ENCODE measurements around the gene UBAC2.

The UBAC2 gene

DNA sequence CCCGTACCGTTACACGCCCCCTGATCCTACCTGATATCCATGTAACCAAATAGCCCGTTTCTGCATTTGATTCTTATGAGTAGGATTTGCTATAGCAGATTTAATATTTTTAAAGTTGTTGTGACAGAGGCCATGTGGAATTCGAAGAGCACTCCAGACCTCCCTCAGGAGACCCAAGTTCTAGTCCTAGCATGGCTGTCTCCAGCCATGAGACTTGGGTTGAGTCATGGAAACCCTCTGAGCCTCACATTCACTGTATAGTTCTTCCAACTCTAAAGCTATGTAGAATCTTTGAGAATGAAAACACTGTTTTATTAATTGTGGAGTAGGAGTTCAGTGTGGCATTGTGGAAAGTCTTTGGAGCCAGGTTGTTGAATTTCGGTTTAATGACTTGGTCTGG is 114.5 kb downstream of the UBAC2 start:
- H3K27ac ChIP-seq: no peak overlapping the region
- TF ChIP-seq, protein P1, sequence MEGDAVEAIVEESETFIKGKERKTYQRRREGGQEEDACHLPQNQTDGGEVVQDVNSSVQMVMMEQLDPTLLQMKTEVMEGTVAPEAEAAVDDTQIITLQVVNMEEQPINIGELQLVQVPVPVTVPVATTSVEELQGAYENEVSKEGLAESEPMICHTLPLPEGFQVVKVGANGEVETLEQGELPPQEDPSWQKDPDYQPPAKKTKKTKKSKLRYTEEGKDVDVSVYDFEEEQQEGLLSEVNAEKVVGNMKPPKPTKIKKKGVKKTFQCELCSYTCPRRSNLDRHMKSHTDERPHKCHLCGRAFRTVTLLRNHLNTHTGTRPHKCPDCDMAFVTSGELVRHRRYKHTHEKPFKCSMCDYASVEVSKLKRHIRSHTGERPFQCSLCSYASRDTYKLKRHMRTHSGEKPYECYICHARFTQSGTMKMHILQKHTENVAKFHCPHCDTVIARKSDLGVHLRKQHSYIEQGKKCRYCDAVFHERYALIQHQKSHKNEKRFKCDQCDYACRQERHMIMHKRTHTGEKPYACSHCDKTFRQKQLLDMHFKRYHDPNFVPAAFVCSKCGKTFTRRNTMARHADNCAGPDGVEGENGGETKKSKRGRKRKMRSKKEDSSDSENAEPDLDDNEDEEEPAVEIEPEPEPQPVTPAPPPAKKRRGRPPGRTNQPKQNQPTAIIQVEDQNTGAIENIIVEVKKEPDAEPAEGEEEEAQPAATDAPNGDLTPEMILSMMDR (conservative IDR thresholded peaks at IDR 0.05): no peak
- no peak for TF ChIP-seq ZFX (IDR thresholded peaks at IDR 0.05)

DNA sequence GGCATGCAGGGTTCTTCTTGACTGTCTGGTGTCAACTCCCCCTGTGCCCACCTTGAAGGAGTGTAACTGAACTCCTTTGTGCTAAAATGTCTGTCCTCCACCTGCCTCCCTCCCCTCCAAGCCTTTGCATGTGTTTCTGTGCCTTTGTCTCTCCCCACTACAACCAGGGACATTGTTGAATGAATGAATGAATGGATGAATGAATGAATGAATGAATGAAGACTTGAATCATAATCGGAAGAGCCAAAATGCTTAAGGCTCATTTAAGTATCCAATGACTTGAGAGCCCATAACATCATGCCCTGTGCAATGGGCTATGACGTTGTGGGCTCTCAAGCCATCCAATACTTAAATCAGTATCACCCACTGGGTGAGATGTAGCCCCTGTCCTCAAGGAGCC is 115.6 kb downstream of the UBAC2 start:
- TF ChIP-seq ZFX (IDR thresholded peaks at IDR 0.05): no peak
- TF ChIP-seq, protein P1 (conservative IDR thresholded peaks at IDR 0.05): no peak
- H3K27ac ChIP-seq: no peak overlapping the region

- TF ChIP-seq, protein P1 (conservative IDR thresholded peaks at IDR 0.05): no peak
- TF ChIP-seq ZFX (IDR thresholded peaks at IDR 0.05): no peak
- H3K27ac ChIP-seq: no peak overlapping the region
These were observed 116.1 kb downstream of the UBAC2 start for GRCh38 chr13:99316657-99317256.

DNA sequence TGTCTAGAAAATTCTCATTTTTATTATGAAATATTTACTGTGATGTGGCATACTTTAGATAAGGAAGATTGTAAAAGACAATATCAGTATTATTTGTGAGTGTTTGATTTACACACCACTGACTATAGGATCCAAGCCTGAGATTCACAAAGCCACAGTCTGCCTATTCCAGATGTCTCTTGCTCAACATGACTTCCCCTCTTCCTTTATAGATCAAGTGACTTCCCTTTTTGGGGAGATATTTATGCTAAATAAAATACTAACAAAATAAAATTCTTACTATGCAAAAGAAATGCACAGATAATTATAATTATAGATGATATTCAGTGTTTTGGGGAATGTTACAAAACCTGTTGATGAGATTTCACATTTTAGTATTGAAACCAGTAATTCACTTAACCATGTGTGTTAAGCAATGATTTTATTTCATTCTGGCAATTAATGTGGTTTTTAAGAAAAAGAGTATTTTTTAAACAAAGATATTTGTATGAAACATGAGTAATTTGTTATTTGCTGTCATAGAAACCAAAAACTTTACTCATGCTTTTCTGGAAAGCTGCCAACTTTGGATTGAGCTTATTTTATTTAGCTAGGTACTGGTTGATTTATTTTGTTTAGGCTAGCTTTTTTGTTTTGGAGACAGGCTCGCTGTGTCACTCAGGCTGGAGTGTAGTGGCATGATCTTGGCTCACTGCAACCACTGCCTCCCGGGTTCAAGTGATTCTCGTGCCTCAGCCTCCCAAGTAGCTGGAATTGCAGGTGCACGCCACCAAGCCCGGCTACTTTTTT is 120.2 kb downstream of the UBAC2 start:
- no peak overlapping the region for H3K27ac ChIP-seq
- TF ChIP-seq, protein P1 (conservative IDR thresholded peaks at IDR 0.05): no peak
- no peak for TF ChIP-seq ZFX (IDR thresholded peaks at IDR 0.05)

GRCh38 chr13:99321709-99322108 is 121.1 kb downstream of the UBAC2 start:
- no peak overlapping the region for H3K27ac ChIP-seq
- no peak for TF ChIP-seq ZFX (IDR thresholded peaks at IDR 0.05)
- TF ChIP-seq, protein P1 (conservative IDR thresholded peaks at IDR 0.05): no peak

DNA sequence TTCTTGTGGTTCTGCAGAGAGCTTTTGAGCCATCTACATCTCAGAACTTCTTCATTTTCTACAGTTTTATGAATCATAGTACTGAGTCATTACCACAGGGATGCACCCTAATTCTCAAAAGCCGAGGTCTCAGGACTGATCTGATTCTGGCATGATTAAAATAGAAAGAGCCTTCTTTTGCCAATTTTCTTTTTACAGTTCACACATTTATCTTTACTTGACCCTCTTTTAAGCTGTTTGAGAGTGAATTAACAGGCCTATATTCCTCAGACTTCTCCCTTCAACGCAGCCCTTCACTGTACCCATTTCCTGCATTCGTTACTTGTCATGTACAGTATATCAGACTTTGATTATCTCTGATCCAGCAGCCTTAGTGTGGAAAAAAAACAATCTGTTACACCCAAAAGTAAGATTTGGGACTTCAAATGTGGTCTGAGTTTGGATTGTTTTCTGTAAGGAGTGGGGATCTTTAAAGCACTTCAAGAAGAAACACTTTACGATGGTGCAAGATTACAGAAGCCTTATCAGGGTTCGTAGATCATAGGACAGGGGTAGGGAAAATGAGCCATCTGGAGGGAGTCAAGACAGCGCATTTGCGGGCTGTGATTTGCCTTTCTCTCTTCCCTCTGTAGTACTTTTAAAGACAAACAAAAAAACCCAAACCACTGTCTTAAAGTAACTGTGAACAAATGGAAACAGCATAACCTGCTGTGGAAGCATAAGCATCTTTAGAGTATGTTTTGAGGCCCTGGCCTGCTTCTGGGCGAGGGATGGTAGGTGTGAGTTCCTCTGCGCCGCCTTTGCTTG is 121.8 kb downstream of the UBAC2 start:
- H3K27ac ChIP-seq: no peak overlapping the region
- TF ChIP-seq ZFX (IDR thresholded peaks at IDR 0.05): no peak
- TF ChIP-seq, protein P1 (conservative IDR thresholded peaks at IDR 0.05): no peak

DNA sequence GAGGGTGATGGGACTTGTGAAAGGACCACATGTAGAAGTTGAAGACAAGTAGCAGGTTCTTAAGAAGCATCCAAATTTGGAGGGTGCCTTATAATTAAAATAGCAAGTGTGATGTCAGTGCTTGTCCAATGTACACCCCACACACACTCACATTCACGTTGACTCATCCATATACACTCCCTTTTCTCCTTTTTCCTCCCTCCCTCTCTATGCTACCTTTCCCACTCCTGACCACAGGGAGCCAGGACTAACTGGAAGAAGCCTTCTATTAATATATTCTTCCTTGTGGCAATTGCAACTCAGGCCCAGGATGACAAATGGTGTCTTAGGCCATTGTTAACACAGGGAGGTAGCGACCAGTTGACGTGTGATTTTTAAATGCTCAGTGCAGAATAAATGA is 122.8 kb downstream of the UBAC2 start:
- H3K27ac ChIP-seq: no peak overlapping the region
- TF ChIP-seq, protein P1 (conservative IDR thresholded peaks at IDR 0.05): no peak
- TF ChIP-seq ZFX (IDR thresholded peaks at IDR 0.05): no peak
